GM19035 (cell line): ENCODE measurements around the gene PBRM1.
"Not testable (repeated sequence)": the region's sequence is repeated elsewhere in the genome, so short reads cannot be mapped to it uniquely, and the experiment has no call there.

Experiments
- ATAC-seq: cut with Tn5 transposase; IDR thresholded peaks from one replicate; pipeline ENCODE4 v1.9.1; 2021; ENCODE audit not compliant: unreplicated experiment

PBRM1 gene

GRCh38 chr3:52704611-52705437 lies 19.1 kb upstream of the PBRM1 start:
- ATAC-seq = peak; percentile 3

- ATAC-seq = no peak
Observed at GRCh38 chr3:52703341-52703740, 17.6 kb upstream of the PBRM1 start.

GRCh38 chr3:52697632-52697965 lies 11.9 kb upstream of the PBRM1 start:
- no peak for ATAC-seq

- ATAC-seq = no peak
Observed at GRCh38 chr3:52696830-52697631, 11.3 kb upstream of the PBRM1 start.

GRCh38 chr3:52695798-52696671 lies 10.3 kb upstream of the PBRM1 start:
- no peak for ATAC-seq

GRCh38 chr3:52694528-52695189 lies 8.9 kb upstream of the PBRM1 start:
- ATAC-seq = no peak

- no peak for ATAC-seq
Observed at GRCh38 chr3:52693071-52693470, 7.4 kb upstream of the PBRM1 start.

GRCh38 chr3:52690560-52690959 lies 4.8 kb upstream of the PBRM1 start:
- no peak for ATAC-seq

GRCh38 chr3:52689151-52689550 lies 3.4 kb upstream of the PBRM1 start:
- ATAC-seq = no peak

- no peak for ATAC-seq
Observed at GRCh38 chr3:52688266-52688665, 2.6 kb upstream of the PBRM1 start.

- ATAC-seq = peak; percentile 72
Observed at GRCh38 chr3:52685285-52685708, 416 bp downstream of the PBRM1 start.

GRCh38 chr3:52684184-52684583 lies 1.5 kb downstream of the PBRM1 start:
- no peak for ATAC-seq

GRCh38 chr3:52683611-52684010 lies 2.1 kb downstream of the PBRM1 start:
- ATAC-seq = no peak

- ATAC-seq = no peak
Observed at GRCh38 chr3:52682016-52682415, 3.7 kb downstream of the PBRM1 start.

- ATAC-seq = no peak
Observed at GRCh38 chr3:52681596-52681995, 4.1 kb downstream of the PBRM1 start.

GRCh38 chr3:52679811-52680210 lies 5.9 kb downstream of the PBRM1 start:
- ATAC-seq = no peak

- no peak for ATAC-seq
Observed at GRCh38 chr3:52679199-52679538, 6.5 kb downstream of the PBRM1 start.

- no peak for ATAC-seq
Observed at GRCh38 chr3:52678265-52679198, 7.2 kb downstream of the PBRM1 start.

- ATAC-seq = not testable (repeated sequence)
Observed at GRCh38 chr3:52676201-52676600, 9.5 kb downstream of the PBRM1 start.

GRCh38 chr3:52671676-52672075 lies 14.0 kb downstream of the PBRM1 start:
- ATAC-seq = no peak
